Measurements from ENCODE around the gene GLDC. TPM values are rescaled to one million over a fixed set of nuclear protein-coding genes. Genes with fewer than 3 reads are reported as not detected.

Gene GLDC
- total RNA-seq, 2 experiments from 2014 or later, result not detected

DNA sequence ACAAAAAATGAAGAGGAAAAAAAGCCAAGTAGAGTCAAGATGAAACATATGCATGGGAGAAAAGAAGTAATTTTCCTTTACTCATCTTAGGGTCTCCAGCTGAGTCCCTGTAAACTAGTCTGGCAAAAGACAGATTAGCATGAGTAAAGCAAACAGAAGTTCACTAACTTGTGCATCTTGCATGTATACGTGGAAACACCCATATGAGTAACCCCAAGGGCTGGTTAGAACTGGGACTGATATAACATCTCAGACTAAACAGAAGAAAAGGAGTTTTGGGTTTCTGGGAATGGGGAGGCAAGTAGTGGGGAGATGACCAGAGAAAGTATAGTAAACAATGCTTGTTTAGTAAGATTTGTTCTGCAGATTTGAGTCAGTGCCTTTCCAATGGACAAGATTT, 20.1 kb upstream of the GLDC start:
- intact Hi-C loops (cut with micrococcal nuclease; ENCODE audit: unreplicated experiment), result no loop called here
- no peaks in the 10 kb centered on the region for H3K79me2 ChIP-seq (ENCODE audit: insufficient read depth, low read depth, low read length)
- H3K4me1 ChIP-seq (ENCODE audit: insufficient read depth, low read length, poor library complexity, severe bottlenecking), result no peaks in the 10 kb centered on the region
- ChIA-PET POLR2A (no interaction called here), CTCF (ENCODE audit: unreplicated experiment) (no interaction called here)
- no peak overlapping the region for H3K4me2 ChIP-seq (ENCODE audit: low read length)
- no peak overlapping the region for H2AFZ ChIP-seq (ENCODE audit: low read length)
- no peak overlapping the region for H3K4me3 ChIP-seq (ENCODE audit: low read depth, low read length, poor library complexity, severe bottlenecking)
- H3K9me2 ChIP-seq (ENCODE audit: insufficient read depth, low read length), result no peaks in the 10 kb centered on the region
- no TSS peak for BruUV-seq (replicated peaks)
- no peak overlapping the region for H3K27ac ChIP-seq (ENCODE audit: low read depth, low read length, poor library complexity, severe bottlenecking)
- H3K9me3 ChIP-seq (ENCODE audit: low read length), result no peaks in the 10 kb centered on the region
- H3K36me3 ChIP-seq (ENCODE audit: insufficient read depth, low read length), result no peaks in the 10 kb centered on the region
- TF ChIP-seq, protein P1, sequence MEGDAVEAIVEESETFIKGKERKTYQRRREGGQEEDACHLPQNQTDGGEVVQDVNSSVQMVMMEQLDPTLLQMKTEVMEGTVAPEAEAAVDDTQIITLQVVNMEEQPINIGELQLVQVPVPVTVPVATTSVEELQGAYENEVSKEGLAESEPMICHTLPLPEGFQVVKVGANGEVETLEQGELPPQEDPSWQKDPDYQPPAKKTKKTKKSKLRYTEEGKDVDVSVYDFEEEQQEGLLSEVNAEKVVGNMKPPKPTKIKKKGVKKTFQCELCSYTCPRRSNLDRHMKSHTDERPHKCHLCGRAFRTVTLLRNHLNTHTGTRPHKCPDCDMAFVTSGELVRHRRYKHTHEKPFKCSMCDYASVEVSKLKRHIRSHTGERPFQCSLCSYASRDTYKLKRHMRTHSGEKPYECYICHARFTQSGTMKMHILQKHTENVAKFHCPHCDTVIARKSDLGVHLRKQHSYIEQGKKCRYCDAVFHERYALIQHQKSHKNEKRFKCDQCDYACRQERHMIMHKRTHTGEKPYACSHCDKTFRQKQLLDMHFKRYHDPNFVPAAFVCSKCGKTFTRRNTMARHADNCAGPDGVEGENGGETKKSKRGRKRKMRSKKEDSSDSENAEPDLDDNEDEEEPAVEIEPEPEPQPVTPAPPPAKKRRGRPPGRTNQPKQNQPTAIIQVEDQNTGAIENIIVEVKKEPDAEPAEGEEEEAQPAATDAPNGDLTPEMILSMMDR (conservative IDR thresholded peaks at IDR 0.05; ENCODE audit: low read length), result no peak
- TF ChIP-seq EZH2phosphoT487 (IDR thresholded peaks at IDR 0.05; ENCODE audit: borderline replicate concordance, low read depth, low read length), result no peak
- H4K20me1 ChIP-seq (ENCODE audit: insufficient read depth, low read length), result no peaks in the 10 kb centered on the region
- no peak for DNase-seq (ENCODE audit: low spot score)

DNA sequence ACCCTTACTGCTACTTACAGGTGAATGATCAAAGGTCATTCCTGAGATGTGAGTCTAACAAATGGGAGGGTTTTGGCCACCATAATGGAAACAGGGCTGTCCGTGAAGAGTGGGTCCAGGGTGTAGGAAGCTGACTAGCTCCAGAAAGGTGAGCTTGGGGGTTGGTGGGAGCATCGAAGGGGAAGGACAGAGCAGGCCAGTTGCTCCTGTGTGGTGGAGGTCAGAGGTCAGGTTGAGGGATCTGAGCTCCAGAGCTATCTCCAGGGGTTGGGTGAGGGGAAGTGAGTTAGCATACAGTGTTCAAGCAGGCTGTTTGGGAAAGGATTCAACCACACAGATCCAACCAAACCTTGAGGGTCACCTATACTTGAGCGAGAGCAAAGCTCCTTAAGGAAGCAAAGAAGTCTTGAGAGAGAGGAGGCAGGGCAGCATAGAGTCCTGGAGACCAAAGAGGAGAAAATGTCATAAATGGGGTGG, 18.7 kb upstream of the GLDC start:
- Histone ChIP-seq H2AFZ (ENCODE audit: low read length) (no peak overlapping the region), H3K79me2 (ENCODE audit: insufficient read depth, low read depth, low read length) (no peaks in the 10 kb centered on the region), H3K4me3 (ENCODE audit: low read depth, low read length, poor library complexity, severe bottlenecking) (no peak overlapping the region), H4K20me1 (ENCODE audit: insufficient read depth, low read length) (no peaks in the 10 kb centered on the region), H3K27ac (ENCODE audit: low read depth, low read length, poor library complexity, severe bottlenecking) (no peak overlapping the region), H3K36me3 (ENCODE audit: insufficient read depth, low read length) (no peaks in the 10 kb centered on the region), H3K9me3 (ENCODE audit: low read length) (no peaks in the 10 kb centered on the region), H3K9me2 (ENCODE audit: insufficient read depth, low read length) (no peaks in the 10 kb centered on the region), H3K4me1 (ENCODE audit: insufficient read depth, low read length, poor library complexity, severe bottlenecking) (no peaks in the 10 kb centered on the region), H3K4me2 (ENCODE audit: low read length) (no peak overlapping the region)
- no TSS peak for BruUV-seq (replicated peaks)
- DNase-seq (ENCODE audit: low spot score), result no peak
- no peak for TF ChIP-seq EZH2phosphoT487 (IDR thresholded peaks at IDR 0.05; ENCODE audit: borderline replicate concordance, low read depth, low read length)
- TF ChIP-seq, protein P1 (conservative IDR thresholded peaks at IDR 0.05; ENCODE audit: low read length), result no peak
- POLR2A ChIA-PET, result interaction anchor here (0.7 to 1.7 kb wide), 3 partner anchors 10 to 89 kb away, joined by 4 to 6 read pairs (median 4); no protein-coding TSS in a partner anchor
- CTCF ChIA-PET (ENCODE audit: unreplicated experiment), result no interaction called here
- intact Hi-C loops (cut with micrococcal nuclease; ENCODE audit: unreplicated experiment), result no loop called here

DNA sequence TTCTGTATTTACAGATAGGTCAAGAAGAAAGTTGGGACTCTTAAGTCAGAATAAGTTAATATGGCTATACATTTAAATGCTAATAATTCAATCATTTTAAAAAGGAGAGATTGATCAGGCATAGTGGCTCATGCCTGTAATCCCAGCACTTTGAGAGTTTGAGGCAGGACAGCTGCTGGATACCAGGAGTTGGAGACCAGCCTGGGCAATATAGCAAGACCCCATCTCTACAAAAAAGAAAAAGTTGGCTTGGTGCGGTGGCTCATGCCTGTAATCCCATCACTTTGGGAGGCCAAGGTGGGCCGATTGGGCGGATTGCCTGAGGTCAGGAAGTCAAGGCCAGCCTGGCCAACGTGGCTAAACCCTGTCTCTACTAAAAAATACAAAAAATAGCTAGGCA, 15.0 kb upstream of the GLDC start:
- TF ChIP-seq, protein P1 (conservative IDR thresholded peaks at IDR 0.05; ENCODE audit: low read length), result no peak
- no peak for TF ChIP-seq EZH2phosphoT487 (IDR thresholded peaks at IDR 0.05; ENCODE audit: borderline replicate concordance, low read depth, low read length)
- Histone ChIP-seq H3K27ac (ENCODE audit: low read depth, low read length, poor library complexity, severe bottlenecking) (no peak overlapping the region), H3K79me2 (ENCODE audit: insufficient read depth, low read depth, low read length) (no peaks in the 10 kb centered on the region), H4K20me1 (ENCODE audit: insufficient read depth, low read length) (no peaks in the 10 kb centered on the region), H3K9me3 (ENCODE audit: low read length) (no peaks in the 10 kb centered on the region), H3K4me3 (ENCODE audit: low read depth, low read length, poor library complexity, severe bottlenecking) (no peak overlapping the region), H3K4me1 (ENCODE audit: insufficient read depth, low read length, poor library complexity, severe bottlenecking) (no peaks in the 10 kb centered on the region), H2AFZ (ENCODE audit: low read length) (no peak overlapping the region), H3K4me2 (ENCODE audit: low read length) (no peak overlapping the region), H3K36me3 (ENCODE audit: insufficient read depth, low read length) (no peaks in the 10 kb centered on the region), H3K9me2 (ENCODE audit: insufficient read depth, low read length) (no peaks in the 10 kb centered on the region)
- CTCF ChIA-PET (ENCODE audit: unreplicated experiment), result no interaction called here
- intact Hi-C loops (cut with micrococcal nuclease; ENCODE audit: unreplicated experiment), result no loop called here
- DNase-seq (ENCODE audit: low spot score), result no peak
- POLR2A ChIA-PET, result interaction anchor here (0.6 kb wide), 1 partner anchor 37 kb away, joined by 5 read pairs; no protein-coding TSS in a partner anchor
- no TSS peak for BruUV-seq (replicated peaks)

Data from OCI-LY7 (cell line).